Stimulated activated CD4-positive, alpha-beta T cell treated with anti-CD3 and anti-CD28 coated beads, Interleukin-12 subunit alpha, Interleukin-12 subunit beta, amount 100 ng/mL, for 48 hours (primary cell): ENCODE measurements around the gene CDC42EP1.

Source experiments
- DNase-seq, 3 donors: peaks; one replicate each; pipeline ENCODE4 v3.0.0-alpha.2; 2020; ENCODE audit warnings: low read depth in 2 of 3, low spot score in 1 of 3

Gene CDC42EP1

DNA sequence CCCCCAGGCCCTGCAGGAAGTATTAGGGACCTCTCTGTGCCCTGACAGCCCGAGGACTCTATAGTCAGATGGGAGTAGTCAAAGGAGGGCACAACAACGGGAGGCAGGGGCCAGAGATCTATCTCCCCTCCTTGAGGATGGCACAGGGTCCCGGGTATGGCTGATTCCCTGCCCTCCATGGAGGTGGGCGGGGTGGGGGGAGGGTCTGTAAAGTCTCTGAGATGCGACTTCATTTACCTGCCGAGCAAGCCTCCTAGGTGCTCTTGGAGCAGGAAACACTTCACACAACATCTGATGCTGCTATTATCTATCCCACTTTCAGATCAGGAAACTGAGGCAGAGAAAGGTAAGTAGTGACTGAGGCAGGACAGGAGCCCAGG, 769 bp upstream of the CDC42EP1 start:
- no peak for DNase-seq

DNA sequence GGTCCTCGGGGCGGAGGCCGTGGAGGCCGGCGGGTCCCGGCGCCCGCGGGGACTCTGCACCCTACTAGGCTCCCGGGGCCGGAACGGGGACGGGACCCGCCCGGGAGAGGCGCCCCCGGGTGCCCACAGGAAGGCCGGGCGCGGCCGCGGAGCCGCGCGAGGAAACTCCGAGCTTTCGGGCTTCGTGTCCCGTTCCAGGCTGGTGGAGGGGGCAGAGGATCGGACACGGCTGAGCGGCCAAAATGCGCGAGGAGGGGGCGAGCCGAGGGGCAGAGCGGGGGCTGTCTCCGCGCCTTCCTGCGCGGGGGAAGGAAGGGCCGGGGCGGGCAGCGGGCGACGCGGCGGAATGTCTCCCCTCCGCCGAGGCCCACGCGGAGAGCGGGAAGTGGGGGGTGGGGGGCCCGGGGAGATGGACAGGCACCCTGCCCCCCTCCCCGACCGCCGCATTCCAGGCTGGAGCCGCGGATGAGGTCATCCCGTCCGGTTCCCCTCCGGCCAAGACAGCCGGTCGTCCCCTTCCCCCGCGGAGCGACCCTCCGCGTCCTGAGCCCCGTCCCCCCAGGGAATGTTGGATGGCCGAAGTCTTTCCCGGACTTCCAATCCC, 430 bp downstream of the CDC42EP1 start:
- no peak for DNase-seq

DNA sequence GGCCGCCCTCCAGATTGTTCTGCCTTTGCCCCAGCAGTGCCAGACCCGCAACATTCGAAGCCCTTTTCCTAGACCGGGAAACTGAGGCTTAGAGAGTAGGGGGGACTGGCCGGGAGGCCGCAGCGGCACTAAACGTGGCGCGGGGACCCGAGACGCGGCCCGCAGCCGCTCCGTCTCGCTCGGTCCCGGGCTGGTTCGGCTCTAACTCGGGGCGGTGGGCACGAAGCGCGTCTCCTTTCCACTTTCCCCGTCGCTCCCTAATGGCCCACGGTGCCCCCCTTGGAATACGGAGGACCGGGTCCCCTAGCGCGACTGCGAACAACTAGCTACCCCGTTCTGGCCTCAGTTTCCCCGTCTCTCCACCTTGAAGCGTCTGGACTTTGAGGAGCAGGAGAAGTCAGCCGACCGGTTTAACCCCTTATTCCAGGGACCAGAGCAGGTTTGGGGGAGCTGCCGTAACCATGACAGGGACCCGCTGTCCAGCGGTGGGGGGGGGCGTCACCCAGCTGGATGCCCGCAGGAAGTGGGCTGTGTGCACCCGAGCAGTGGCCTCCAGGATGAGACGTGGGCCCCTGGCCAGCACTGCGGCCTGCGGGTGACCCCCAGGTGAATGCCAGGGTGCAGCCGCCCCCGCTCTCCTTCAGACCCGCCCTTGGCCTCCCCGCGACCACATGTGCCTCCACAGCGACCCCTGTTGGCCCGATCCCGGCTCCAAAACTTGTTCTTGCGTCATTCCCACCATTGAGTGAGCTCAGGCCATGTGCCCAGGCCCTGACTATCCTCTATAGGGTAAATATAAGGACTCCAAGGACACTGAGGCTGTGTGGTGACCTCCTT, 1.1 kb downstream of the CDC42EP1 start:
- peak; percentile 75 to 89 (median 79) for DNase-seq

DNA sequence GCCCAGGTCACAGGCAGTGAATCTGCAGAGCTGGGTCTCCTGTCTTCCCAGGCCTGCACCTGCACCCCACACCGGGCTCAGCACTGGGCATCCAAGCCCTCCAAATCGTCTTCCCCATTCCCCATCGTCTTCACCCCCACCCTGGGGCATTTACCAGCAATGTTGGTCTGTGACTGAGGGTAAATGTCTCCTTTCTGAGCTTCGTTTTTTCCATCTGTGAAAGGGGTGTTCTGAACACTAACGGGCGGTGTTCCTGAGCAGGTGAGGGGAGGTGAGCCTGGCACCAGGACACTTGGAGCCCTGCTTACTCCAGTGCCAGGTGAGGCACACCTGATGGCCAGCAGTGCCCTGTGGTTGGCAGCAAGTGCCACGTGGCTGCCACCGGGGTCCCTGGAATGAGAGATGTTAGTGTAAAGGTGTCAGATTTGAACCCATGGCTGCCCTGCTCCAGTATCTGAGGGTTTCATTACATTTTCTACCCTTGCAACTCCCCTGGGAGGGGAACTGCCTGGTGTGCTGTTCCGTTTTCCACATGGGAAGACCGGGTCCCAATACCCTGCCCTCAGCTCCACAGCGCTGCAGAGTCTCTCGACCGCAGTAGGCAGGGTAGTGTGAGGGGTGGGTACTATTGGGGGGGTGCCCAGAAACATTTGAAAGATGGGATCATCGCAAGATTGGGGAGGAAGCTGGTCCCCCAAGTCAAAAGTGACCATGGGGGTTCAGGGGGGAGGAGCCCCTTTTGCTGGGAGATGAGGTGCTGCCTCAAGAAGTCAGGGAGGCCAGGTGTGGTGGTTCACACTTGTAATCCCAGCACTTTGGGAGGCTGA, 2.0 kb downstream of the CDC42EP1 start:
- no peak for DNase-seq

DNA sequence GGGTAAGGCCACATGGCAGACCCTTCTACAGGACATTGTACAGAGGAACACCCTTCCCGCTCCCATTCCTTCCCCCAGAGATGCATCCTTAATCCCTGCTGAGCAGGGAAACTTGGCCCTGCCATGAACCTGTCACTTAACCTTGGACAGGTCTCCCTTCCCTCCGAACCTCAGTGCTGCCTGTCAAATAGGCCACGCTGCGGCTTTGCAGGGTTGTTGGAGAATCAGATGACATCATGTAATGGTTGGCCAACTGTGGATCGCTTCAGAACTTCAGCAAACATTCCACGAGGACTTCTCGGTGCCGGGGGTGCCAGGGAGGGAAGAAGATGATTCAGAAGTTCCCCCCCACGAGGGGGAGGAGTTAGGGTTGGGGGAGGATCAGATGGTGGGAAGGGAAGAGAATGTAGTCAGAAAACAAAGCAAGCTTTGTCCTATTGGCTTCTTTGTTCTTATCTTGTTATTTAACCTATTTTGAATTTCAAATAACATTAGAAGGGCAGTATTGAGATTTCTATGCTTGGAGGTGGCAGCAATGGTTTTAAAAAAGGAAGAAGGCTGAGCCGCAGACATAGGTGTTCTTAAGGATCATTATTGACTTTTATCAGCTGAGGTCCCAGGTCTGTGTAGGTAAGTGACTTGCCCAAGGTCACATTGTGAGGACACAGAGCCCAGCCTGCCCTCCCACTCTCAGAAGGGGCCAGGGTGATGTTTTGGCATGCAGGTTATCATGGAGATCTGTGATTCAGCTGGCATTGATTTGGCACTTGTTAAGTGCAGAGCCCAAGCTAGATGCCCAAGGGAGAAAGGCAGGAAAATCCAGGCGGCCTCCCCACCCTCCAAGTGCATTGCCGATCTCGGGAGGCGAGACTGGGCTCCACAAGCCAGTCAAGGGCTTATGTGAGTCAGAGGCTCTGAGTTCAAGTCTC, 3.1 kb downstream of the CDC42EP1 start:
- DNase-seq: no peak

DNA sequence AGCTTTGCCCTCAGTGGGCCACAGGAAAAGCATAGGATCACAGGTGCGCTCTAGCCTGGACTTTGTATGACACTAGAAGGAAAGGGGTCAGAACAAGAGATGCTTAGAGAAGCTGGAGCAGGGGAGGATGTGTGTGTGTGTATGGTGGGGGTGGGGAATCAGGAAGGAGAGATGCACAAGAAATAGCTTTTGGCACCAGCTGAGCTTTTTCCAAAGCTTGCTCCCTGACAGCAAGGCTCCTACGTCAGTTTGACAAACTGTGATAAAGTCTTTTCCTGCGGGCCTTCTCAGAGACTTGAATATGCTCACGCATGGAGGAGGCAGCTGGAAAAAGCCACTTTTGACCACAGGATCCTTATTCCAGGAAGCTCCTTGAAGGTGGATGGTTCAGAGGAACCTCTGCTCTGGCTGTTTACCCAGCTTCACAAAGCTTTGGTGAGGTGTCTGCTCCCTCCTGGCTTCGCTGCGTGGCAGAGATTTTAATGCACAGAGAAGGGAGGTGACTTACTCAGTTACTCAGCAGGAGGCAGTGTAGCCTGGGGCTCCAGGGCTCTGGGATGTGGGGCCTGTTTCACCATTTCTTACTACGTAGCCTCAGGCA, 3.9 kb downstream of the CDC42EP1 start:
- DNase-seq: no peak

DNA sequence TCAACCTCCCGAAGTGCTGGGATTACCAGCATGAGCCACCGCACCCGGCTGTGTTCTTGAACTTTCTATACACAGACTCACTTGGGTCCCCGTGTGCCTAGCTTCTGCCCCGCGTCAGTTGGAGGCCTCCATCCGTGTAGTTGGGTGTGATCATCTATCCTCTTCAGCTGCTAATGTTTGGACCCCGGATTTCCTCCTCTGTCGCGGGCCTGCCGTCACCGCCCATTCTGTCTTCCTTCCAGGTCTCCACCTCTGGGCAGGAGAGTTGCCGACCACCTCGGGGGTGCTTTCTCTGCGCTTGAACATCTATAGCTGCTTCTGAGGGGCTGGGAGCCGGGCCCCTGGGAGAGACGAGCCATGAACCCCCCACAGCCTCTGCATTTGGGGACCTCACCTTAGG, 5.5 kb downstream of the CDC42EP1 start:
- DNase-seq: no peak

DNA sequence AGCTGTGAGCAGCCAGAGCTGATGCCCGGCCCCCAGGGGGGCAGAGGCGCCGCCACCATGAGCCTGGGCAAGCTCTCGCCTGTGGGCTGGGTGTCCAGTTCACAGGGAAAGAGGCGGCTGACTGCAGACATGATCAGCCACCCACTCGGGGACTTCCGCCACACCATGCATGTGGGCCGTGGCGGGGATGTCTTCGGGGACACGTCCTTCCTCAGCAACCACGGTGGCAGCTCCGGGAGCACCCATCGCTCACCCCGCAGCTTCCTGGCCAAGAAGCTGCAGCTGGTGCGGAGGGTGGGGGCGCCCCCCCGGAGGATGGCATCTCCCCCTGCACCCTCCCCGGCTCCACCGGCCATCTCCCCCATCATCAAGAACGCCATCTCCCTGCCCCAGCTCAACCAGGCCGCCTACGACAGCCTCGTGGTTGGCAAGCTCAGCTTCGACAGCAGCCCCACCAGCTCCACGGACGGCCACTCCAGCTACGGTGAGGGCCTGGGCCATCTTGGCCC, 6.1 kb downstream of the CDC42EP1 start:
- peak in 1 of 3 donors; percentile 13 for DNase-seq

DNA sequence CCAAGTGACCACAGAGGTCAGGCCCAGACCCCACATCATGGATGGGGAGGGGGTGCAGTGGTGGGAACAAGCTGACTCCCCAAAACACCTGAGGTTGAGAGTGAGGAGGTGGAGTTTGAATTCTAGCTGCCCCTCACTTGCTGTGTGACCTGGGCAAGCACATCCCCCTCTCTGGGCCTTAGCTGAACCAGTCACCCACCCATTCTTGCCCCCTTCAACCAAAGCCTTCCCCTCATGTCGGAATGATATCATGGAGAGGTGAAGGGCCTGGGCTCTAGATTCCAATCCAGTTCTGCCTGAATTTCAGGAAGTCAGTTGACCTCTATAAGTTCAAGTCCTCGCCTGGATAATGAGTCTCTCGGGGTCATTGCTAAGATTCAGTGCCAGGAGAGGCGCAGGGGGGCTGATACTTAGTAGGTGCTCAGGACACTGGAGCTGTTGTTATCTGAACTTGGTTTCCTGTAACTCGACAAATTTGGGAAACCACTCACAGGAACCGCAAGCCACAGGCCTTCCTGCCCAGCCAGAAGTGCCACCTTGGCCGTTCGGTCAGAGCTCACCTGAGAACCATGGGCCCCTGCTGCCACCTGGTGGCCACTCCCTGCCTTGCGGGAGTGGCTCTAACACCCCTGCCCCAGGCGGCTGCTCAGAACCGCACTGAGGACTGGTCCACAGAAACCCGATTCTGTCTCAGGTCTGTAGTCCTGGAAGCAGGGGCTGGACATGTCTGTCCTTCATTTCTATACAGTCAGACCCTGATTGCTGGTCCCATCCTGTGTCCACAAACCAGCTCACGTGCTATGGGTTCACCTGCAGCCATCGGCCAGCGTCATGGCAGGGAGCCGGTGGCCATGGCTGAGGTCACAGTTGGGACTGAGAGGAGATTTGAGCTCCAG, 6.9 kb downstream of the CDC42EP1 start:
- peak; percentile 84 to 94 (median 88) for DNase-seq

DNA sequence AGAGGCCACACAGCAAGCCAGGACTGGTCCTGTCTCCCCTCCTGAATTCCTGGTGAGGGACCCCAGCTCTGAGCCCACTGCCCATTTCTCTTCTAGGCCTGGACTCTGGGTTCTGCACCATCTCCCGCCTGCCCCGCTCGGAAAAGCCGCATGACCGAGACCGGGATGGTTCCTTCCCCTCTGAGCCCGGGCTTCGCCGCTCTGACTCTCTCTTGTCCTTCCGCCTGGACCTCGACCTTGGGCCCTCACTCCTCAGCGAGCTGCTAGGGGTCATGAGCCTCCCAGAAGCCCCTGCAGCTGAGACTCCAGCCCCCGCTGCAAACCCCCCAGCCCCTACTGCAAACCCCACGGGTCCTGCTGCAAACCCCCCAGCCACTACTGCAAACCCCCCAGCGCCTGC, 7.7 kb downstream of the CDC42EP1 start:
- DNase-seq: no peak

DNA sequence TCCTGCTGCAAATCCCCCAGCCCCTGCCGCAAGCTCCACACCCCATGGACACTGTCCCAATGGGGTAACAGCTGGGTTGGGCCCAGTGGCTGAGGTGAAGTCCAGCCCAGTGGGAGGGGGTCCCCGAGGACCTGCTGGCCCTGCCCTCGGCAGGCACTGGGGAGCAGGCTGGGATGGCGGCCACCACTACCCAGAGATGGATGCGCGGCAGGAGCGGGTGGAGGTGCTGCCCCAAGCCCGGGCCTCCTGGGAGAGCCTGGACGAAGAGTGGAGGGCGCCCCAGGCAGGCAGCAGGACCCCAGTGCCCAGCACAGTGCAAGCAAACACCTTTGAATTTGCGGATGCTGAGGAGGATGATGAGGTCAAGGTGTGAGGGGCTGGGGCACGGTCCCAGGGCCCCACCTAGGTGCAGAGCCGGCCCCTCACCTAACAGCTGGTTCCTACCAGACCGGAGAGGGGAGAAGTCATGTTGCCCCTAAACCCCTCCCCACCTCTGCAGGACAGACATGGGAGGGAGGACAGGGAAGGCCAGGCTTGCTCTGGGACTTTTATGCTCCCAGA, 8.2 kb downstream of the CDC42EP1 start:
- DNase-seq: no peak

DNA sequence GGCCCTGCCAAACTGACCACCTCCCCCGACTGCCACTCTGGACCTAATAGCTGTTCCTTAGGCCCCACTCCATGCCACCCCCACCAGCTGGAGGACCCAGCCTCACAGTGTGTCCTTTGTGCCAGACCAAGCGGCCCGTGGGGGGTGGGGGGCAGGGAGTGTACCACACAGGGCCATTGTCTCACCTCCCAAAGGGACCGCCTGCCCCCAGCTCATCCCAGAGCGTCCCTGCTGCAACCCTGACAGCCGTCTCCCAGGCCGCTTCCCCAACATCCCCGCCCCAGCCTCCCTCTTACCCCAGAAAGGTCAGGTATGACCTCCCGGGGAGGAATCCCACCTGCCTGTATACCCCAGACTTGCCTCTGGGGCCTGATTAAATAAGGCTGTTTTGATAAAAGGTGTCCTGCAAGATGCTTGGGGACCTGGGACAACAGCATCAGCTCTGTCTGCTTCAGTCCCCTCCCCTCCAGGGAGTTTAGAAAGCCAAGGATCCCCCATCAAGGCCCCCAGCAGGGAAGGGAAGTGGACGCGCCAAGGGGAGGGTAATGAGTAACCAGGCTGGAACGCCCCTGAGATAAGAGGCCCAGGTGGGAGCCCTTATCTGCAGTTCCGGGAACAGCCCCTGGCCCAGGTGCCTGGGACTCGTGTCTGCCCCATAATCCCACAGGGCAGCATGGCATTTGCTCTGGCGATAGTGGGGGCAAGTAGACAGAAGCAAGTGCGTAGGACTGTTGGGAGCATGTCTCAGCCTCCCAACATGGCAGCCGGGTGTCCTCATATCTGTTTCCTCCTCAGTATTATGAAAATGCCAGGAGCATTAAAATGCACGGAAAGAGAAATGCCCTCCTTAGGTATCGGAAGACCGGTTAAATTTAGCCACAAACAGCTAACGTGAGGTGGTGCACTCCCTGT, 9.0 kb downstream of the CDC42EP1 start:
- DNase-seq: no peak

DNA sequence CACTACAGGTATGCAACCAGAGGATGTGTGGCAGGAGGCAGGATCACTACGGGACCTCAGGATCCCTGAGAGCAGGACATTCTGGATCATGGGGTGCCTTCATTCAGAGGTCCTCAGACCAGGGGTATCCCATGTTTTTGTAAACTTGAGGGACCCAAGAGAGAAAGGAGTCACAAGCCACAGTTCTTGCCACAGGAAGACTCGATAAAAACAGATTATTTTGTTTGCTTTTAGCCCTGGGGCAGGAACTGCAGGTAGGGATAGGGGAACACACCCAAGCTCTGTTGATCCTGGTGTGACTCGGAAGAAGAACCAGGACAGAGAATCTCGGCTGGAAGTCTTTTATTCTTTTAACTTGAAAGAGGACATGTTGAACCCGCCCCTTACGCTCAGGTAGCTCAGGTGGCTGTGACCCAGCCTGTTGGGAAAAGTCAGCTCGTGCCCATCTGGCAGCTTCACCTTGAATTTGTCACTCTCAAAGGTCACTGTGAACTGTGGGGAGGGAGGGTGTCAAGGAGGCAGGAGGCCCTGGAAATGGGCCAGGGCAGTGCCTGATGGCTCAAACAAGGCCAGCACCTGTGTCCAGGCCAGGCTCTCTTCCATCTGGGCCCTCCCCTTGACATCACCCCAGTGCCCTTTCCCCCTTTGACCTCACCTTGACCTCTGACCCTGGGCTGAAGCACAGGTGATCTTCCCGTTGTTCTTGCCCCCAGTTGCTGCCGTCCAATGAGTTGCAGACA, 9.8 kb downstream of the CDC42EP1 start:
- no peak for DNase-seq

DNA sequence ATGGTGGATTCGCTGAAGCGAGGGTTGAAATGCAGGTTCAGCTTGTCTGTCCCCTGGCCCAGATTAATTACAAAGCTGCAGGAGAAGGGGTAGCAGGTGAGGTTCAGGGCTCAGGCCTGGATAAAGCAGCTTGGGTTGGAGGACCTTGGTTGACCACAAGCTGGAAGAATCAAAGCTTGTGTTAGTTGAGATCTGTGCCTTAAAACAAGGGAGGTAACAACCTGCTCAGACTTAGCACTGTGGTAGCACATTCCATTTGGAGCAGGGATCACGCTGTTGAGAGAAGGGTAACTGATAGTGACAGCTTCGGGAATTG, 10.3 kb downstream of the CDC42EP1 start:
- no peak for DNase-seq

DNA sequence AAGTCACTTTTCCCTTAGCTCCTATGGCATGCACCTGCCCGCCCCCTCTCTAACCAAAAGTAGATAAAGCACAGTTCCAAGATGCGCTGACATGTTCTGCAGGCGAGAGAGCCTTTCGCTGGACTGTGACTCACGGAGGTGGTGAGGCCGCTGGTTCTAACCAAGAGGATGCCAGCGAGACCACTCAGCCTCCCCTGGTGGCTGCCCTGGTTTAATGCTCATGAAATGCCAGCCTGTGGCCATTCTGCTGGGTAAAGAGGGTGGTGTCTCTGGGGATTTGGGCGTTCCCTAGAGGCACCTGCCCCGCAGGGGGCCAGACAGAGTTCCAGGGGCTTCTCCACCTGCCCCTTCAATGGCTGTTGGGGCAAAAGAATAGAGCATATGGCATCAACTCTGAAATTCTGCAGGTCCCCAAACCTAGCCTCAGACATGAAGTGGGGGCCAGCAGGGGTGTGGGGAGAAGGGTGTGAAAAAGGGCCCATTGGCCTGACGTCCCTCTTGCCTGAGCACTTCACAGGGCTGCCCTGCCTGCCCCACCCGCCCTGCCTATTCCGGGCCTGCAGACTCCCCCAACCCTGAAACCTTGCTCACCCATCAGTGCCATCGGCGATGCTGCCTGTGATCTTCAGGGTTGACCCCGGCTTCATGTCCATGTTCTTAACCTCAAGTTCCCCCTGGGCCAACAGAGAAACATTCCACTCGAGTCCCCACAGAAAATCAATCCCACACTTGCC, 11.1 kb downstream of the CDC42EP1 start:
- DNase-seq: no peak

DNA sequence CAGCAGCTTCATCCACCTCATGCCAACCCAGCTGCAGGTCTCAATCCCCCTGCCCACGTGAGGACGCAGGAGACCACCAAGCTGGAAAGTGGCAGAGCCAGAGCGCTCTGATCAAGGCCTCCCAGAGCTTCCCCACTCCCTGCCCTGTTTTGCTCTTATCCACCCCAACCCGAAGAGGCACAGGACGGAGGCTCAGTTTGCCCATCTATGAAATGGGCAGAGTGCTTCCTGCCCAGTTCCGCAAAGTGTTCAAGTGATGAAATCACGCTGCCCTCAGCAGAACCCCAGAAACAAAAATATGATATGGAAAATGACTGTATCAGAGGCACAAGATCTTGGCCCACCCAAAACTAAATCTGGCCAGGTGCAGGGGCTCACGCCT, 11.7 kb downstream of the CDC42EP1 start:
- DNase-seq: no peak
